Tibial nerve (tissue), 4 donors: ENCODE measurements around the gene MLEC.

Experiments used
- EP300 ChIP-seq, 2 donors: sonication (generic); formaldehyde crosslinking; IDR thresholded peaks; one replicate each; pipeline ENCODE4 v1.6.1; 2017; ENCODE audit warnings: antibody characterized with exemption in 2 of 2, mild to moderate bottlenecking in 1 of 2
- POLR2A ChIP-seq, 2 donors: fragments of 450-650 bp; IDR thresholded peaks; one replicate each; pipeline ENCODE4 v1.6.1; 2017; ENCODE audit warnings: antibody characterized with exemption in 2 of 2, mild to moderate bottlenecking in 2 of 2, moderate library complexity in 2 of 2
- TF ChIP-seq, protein P1 (sequence below), 5 experiments: fragments of 200-600 bp in 3 of 5; fragments of 450-650 bp in 2 of 5; sonication (generic) in 3 of 5; IDR thresholded peaks; one replicate each; pipeline ENCODE4 v1.5.1; 2016 to 2019; ENCODE audit warnings: antibody characterized with exemption in 5 of 5, mild to moderate bottlenecking in 3 of 5, moderate library complexity in 2 of 5

DNA sequence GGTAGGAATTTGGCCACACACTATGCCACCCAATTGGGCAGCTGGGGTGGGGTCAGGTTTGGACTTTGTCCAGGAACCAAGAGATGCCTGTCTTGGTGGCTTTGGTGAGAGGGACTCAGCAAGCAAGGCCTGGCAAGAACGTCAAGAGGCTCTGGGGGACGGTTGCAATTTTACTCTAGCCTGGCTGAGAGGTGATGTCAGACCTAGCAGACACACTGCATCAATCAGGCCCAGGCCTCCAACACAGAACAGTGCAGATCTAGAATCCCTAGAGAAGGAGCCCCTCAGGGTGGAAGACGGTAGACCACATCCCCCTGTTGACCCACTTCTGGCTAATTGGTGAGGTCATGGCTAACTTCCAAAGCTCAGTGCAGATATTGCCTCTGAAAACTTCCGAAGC, 21.7 kb downstream of the MLEC start:
- TF ChIP-seq POLR2A (IDR thresholded peaks at IDR 0.05) (no peak), EP300 (IDR thresholded peaks at IDR 0.05) (no peak)
- TF ChIP-seq, protein P1, sequence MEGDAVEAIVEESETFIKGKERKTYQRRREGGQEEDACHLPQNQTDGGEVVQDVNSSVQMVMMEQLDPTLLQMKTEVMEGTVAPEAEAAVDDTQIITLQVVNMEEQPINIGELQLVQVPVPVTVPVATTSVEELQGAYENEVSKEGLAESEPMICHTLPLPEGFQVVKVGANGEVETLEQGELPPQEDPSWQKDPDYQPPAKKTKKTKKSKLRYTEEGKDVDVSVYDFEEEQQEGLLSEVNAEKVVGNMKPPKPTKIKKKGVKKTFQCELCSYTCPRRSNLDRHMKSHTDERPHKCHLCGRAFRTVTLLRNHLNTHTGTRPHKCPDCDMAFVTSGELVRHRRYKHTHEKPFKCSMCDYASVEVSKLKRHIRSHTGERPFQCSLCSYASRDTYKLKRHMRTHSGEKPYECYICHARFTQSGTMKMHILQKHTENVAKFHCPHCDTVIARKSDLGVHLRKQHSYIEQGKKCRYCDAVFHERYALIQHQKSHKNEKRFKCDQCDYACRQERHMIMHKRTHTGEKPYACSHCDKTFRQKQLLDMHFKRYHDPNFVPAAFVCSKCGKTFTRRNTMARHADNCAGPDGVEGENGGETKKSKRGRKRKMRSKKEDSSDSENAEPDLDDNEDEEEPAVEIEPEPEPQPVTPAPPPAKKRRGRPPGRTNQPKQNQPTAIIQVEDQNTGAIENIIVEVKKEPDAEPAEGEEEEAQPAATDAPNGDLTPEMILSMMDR (IDR thresholded peaks at IDR 0.05) = no peak
